GM12878 (cell line): ENCODE data around the gene BCAS3. TPM values are rescaled to one million over a fixed set of nuclear protein-coding genes. Genes with fewer than 3 reads are reported as not detected.
"Not testable (repeated sequence)": the region's sequence is repeated elsewhere in the genome, so short reads cannot be mapped to it uniquely, and the experiment has no call there.

Experiments
- ATAC-seq: fragments of 200-7000 bp; cut with Tn5 transposase; 3 replicates; pipeline ENCODE4 v1.9.1; 2020; ENCODE audit warnings: mild to moderate bottlenecking, moderate library complexity
- BruUV-seq: library from RNA; stranded (reverse); fragments of 400-500 nt; replicated peaks from 2 replicates; lab custom pipeline; 2021; lab: Mats Ljungman, UMichigan
- CTCF ChIA-PET: fragments of 300-600 bp; sonication (Branson Sonifier 250); formaldehyde crosslinking; extraction: SDS; loops from one replicate; lab custom pipeline; 2021; ENCODE audit warnings: inconsistent platforms; lab: Yijun Ruan, JAX
- POLR2A ChIA-PET: fragments of 350-600 bp; formaldehyde crosslinking; extraction: SDS; loops from one replicate; lab custom pipeline; 2021; ENCODE audit warnings: inconsistent platforms; lab: Charles Lee
- RAD21 ChIA-PET: fragments of 300-600 bp; sonication (Branson Sonifier 250); formaldehyde crosslinking; loops from one replicate; lab custom pipeline; 2023; ENCODE audit warnings: antibody characterized with exemption; ENCODE audit not compliant: unreplicated experiment; lab: Charles Lee
- SMC1A ChIA-PET: fragments of 300-600 bp; sonication (Branson Sonifier 250); formaldehyde crosslinking; loops from one replicate; lab custom pipeline; 2023; ENCODE audit not compliant: unreplicated experiment, uncharacterized antibody; lab: Charles Lee
- DNase-seq: peaks from one replicate; pipeline ENCODE4 v3.0.0-alpha.2; 2011; ENCODE audit warnings: low read depth, low spot score
- FAIRE-seq: peaks from 3 replicates; lab custom pipeline; 2011; peaks lifted over from hg19 to GRCh38; lab: Jason Lieb, UNC
- H2AFZ ChIP-seq: 2 replicates; pipeline ENCODE4 v1.6.0; 2011; ENCODE audit warnings: low read depth, low read length, control low read depth; ENCODE audit not compliant: control insufficient read depth
- H3K27ac ChIP-seq: 2 replicates; pipeline ENCODE4 v1.5.1; 2011; ENCODE audit warnings: control low read depth; ENCODE audit not compliant: control insufficient read depth, insufficient read depth
- H3K27me3 ChIP-seq, 2 experiments: replicated peaks in 1 of 2; 2 replicates each; pipeline versions ENCODE4 v1.6.0 to v1.6.1; 2011; ENCODE audit warnings: low read length in 1 of 2; ENCODE audit not compliant: control insufficient read depth in 2 of 2, insufficient read depth in 2 of 2
- H3K36me3 ChIP-seq, 2 experiments: 2 replicates each; pipeline ENCODE4 v1.5.1; 2011; ENCODE audit warnings: low read length in 1 of 2; ENCODE audit not compliant: control insufficient read depth in 2 of 2, insufficient read depth in 2 of 2
- H3K4me1 ChIP-seq: 2 replicates; pipeline ENCODE4 v1.6.1; 2011; ENCODE audit warnings: mild to moderate bottlenecking, low read length, moderate library complexity, mixed read lengths; ENCODE audit not compliant: control insufficient read depth, insufficient read depth
- H3K4me2 ChIP-seq: 2 replicates; pipeline ENCODE4 v1.6.0; 2011; ENCODE audit warnings: control low read depth; ENCODE audit not compliant: control insufficient read depth, insufficient read depth
- H3K4me3 ChIP-seq: fragments of 200-600 bp; sonication (generic); 2 replicates; pipeline ENCODE4 v1.5.1; 2016
- H3K79me2 ChIP-seq: 2 replicates; pipeline ENCODE4 v1.6.0; 2011; ENCODE audit warnings: low read length; ENCODE audit not compliant: control insufficient read depth, insufficient read depth
- H3K9ac ChIP-seq: 2 replicates; pipeline ENCODE4 v1.8.0; 2011; ENCODE audit warnings: low read length, control low read depth, mixed read lengths; ENCODE audit not compliant: control insufficient read depth, insufficient read depth
- H3K9me3 ChIP-seq: replicated peaks from 3 replicates; pipeline ENCODE4 v1.5.1; 2011; ENCODE audit warnings: mild to moderate bottlenecking, low read length; ENCODE audit not compliant: control insufficient read depth, insufficient read depth
- H4K20me1 ChIP-seq: 2 replicates; pipeline ENCODE4 v1.6.0; 2011; ENCODE audit not compliant: control insufficient read depth, insufficient read depth
- CBX3 ChIP-seq: fragments of 200-600 bp; sonication (generic); IDR thresholded peaks from 2 replicates; pipeline ENCODE4 v1.6.1; 2016; ENCODE audit warnings: low read depth, borderline replicate concordance
- JUNB ChIP-seq: IDR thresholded peaks from 2 replicates; pipeline ENCODE4 v1.6.1; 2016; ENCODE audit warnings: antibody characterized with exemption, mild to moderate bottlenecking
- NFIC ChIP-seq: IDR thresholded peaks from 2 replicates; pipeline ENCODE4 v1.6.1; 2012; ENCODE audit warnings: low read depth, mild to moderate bottlenecking, inconsistent platforms, low read length, moderate library complexity
- RUNX3 ChIP-seq: IDR thresholded peaks from 2 replicates; pipeline ENCODE4 v1.6.1; 2012; ENCODE audit warnings: low read length, inconsistent platforms
- TCF7 ChIP-seq: IDR thresholded peaks from 2 replicates; pipeline ENCODE4 v1.6.1; 2014; ENCODE audit warnings: antibody characterized with exemption, borderline replicate concordance
- WGBS: methylation state at CpG from one replicate; pipeline ENCODE4 v1.1.6; 2016; ENCODE audit warnings: low lambda C conversion rate; ENCODE audit not compliant: insufficient replicate concordance, insufficient coverage; ENCODE audit errors: missing lambda C conversion rate; 5-methylcytosine and 5-hydroxymethylcytosine counted together
- in situ Hi-C: fragments of 300-500 bp; cut with MboI; formaldehyde crosslinking; loops from 9 replicates; pipeline ENCODE4 v1.14.3; 2018; ENCODE audit warnings: mixed read lengths
- intact Hi-C: fragments of 100-400 bp; cut with micrococcal nuclease; formaldehyde crosslinking; loops from one replicate; pipeline ENCODE4 v1.14.2; 2022; ENCODE audit not compliant: unreplicated experiment
- polyA plus RNA-seq, 11 experiments: library from polyadenylated mRNA; depleted of rRNA in 4 of 11; unstranded in 6 of 11; stranded (reverse) in 5 of 11; fragments of >200 nt; fragmentation: Nextera tagmentation in 4 of 11; fragmentation: Illumina TruSeq in 1 of 11; extraction: Ambion mirVana in 4 of 11; extraction: Trizol in 1 of 11; gene quantifications; 1 replicate in 1 of 11; 2 replicates in 10 of 11; pipeline versions ENCODE4 v1.2.1 to v1.2.3, GENCODE V29; 2011 to 2016; ENCODE audit warnings: inconsistent platforms in 2 of 11, missing spikeins in 2 of 11, low read depth in 1 of 11
- total RNA-seq, 4 experiments: library from RNA; depleted of rRNA in 3 of 4; stranded (reverse); fragments of >200 nt in 3 of 4; fragmentation: Illumina TruSeq in 1 of 4; extraction: Trizol in 1 of 4; gene quantifications; 2 replicates each; pipeline versions ENCODE4 v1.2.1 to v1.2.3, GENCODE V29; 2013 to 2021

BCAS3 gene
- total and polyA plus RNA-seq, 10 of the 15 experiments (the other 5 are each of a cell fraction or from before 2014, with no cell fraction given), result 2.1 to 11.0 (median 6.6) TPM

DNA sequence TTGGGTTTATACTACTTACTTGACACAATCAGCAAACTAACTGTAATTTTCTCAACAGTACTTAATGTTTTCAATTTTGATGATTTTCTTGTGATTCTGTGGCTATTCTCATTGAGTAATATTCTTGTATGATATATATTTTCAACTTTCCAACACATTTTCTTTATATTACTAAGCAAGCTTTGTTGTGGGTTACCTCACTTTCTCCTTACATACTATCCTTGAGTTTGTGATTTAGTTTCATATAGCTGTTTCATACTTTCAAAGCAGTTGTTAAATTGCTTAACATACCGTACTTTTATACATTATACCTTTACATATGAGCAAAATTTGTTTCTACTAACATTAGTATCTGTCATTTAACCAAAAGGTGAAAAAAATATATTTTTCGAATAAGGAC lies 197.1 kb downstream of the BCAS3 start:
- Histone ChIP-seq H4K20me1 (no peaks in the 10 kb centered on the region), H3K27me3 (no peaks in the 10 kb centered on the region), H3K9me3 (no peaks in the 10 kb centered on the region), H2AFZ (no peak overlapping the region), H3K9ac (no peak overlapping the region), H3K4me3 (no peak overlapping the region), H3K79me2 (no peaks in the 10 kb centered on the region), H3K27ac (no peak overlapping the region), H3K4me2 (no peak overlapping the region)
- ChIA-PET POLR2A (no interaction called here), RAD21 (no interaction called here)
- in situ Hi-C loops, result no loop called here
- FAIRE-seq, result no peak
- DNase-seq, result no peak
- 63% methylated on average over 2 of the region's 2 CpGs for WGBS
- peak; percentile 82 for TF ChIP-seq JUNB
- TF ChIP-seq CBX3, result no peak
- TF ChIP-seq NFIC, result peak; percentile 74; the same call in 1 of the 2 replicates
- TF ChIP-seq RUNX3, result peak; percentile 87
- TF ChIP-seq TCF7, result peak; percentile 96
- TF ChIP-seq, all 136 proteins: peak for 4
- ATAC-seq, result no peak
- intact Hi-C loops, result no loop called here
- no TSS peak for BruUV-seq
- CTCF ChIA-PET, result interaction anchor here (1.2 kb wide), 1 partner anchor 22 kb away, joined by 4 read pairs; no protein-coding TSS in a partner anchor
- SMC1A ChIA-PET, result no interaction called here
- no peaks in the 10 kb centered on the region for H3K4me1 ChIP-seq
- no peaks in the 10 kb centered on the region for H3K36me3 ChIP-seq

DNA sequence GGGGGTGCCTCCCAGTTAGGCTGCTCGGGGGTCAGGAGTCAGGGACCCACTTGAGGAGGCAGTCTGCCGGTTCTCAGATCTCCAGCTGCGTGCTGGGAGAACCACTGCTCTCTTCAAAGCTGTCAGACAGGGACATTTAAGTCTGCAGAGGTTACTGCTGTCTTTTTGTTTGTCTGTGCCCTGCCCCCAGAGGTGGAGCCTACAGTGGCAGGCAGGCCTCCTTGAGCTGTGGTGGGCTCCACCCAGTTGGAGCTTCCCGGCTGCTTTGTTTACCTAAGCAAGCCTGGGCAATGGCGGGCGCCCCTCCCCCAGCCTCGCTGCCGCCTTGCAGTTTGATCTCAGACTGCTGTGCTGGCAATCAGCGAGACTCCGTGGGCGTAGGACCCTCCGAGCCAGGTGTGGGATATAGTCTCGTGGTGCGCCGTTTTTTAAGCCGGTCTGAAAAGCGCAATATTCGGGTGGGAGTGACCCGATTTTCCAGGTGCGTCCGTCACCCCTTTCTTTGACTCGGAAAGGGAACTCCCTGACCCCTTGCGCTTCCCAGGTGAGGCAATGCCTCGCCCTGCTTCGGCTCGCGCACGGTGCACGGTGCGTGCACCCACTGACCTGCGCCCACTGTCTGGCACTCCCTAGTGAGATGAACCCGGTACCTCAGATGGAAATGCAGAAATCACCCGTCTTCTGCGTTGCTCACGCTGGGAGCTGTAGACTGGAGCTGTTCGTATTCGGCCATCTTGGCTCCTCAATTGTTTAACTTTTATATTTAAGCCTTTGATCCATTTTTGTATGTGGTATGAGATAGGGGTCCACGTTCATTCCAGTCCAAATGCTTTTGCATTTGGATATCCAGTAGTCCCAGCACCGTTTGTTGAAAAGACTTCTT lies 209.3 kb downstream of the BCAS3 start:
- H3K79me2 ChIP-seq, H3K4me3 ChIP-seq, H3K4me2 ChIP-seq, intact Hi-C loops, H3K27ac ChIP-seq, in situ Hi-C loops, H3K4me1 ChIP-seq, H3K9me3 ChIP-seq, H3K27me3 ChIP-seq, BruUV-seq, SMC1A ChIA-PET, H2AFZ ChIP-seq, H3K36me3 ChIP-seq, ATAC-seq, POLR2A ChIA-PET, CTCF ChIA-PET, RAD21 ChIA-PET, H4K20me1 ChIP-seq, H3K9ac ChIP-seq, FAIRE-seq, DNase-seq: not testable (repeated sequence)
- 76% methylated on average over 19 of the region's 39 CpGs for WGBS
